DND-41 (cell line): ENCODE results near the gene MYH13.

Experiments
- CTCF ChIP-seq: IDR thresholded peaks from 2 replicates; pipeline ENCODE4 v1.5.1; 2012; ENCODE audit warnings: borderline replicate concordance, low read length, moderate library complexity, mild to moderate bottlenecking; ENCODE audit not compliant: poor library complexity, severe bottlenecking; ENCODE audit errors: extremely low read depth
- EZH2 ChIP-seq: IDR thresholded peaks from 3 replicates; pipeline ENCODE4 v1.6.1; 2012; ENCODE audit warnings: borderline replicate concordance, low read depth, mild to moderate bottlenecking, moderate library complexity, low read length, inconsistent platforms; ENCODE audit not compliant: severe bottlenecking

DNA sequence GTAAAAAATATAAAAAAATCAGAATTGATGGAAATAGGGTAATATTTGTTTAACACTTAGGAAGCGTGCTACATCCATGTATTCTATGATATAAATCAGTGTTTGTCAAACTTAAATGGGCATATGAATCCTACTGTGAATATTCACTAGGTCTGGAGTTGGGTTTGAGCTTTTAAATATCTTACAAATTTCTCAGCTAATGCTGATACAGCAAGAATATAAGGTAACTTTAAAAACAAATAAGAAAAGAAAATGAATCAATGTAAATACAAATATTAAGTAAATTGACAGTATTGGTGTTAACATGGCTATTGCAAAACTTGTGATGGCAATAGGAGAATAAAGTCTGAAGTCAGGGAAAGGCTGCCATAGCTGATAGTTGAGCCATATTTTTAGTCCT lies 3.6 kb downstream of the MYH13 start:
- TF ChIP-seq CTCF (no peak), EZH2 (no peak)
